SK-N-MC (cell line): ENCODE data around the gene LAMC3.

Experiments
- DNase-seq: peaks from one replicate; pipeline ENCODE4 v3.0.0-alpha.2; 2011; ENCODE audit warnings: low read depth, low spot score
- H3K27ac ChIP-seq: fragments of 200-600 bp; sonication (generic); 2 replicates; pipeline ENCODE4 v1.5.1; 2016; ENCODE audit warnings: mixed run types
- H3K36me3 ChIP-seq: fragments of 200-600 bp; sonication (generic); 2 replicates; pipeline ENCODE4 v1.6.1; 2017; ENCODE audit warnings: antibody characterized with exemption, low read length, mixed read lengths; ENCODE audit not compliant: insufficient read depth
- H3K4me3 ChIP-seq: fragments of 200-600 bp; sonication (generic); 2 replicates; pipeline ENCODE4 v1.5.1; 2016
- H3K9ac ChIP-seq: fragments of 200-600 bp; sonication (generic); 2 replicates; pipeline ENCODE4 v1.8.0; 2017; ENCODE audit warnings: mixed run types, mixed read lengths; ENCODE audit not compliant: insufficient read length
- H3K9me3 ChIP-seq: fragments of 200-600 bp; sonication (generic); 2 replicates; pipeline ENCODE4 v1.6.1; 2017; ENCODE audit warnings: low read depth, mild to moderate bottlenecking, antibody characterized with exemption, low read length, moderate library complexity, mixed read lengths
- EZH2 ChIP-seq: fragments of 200-600 bp; sonication (generic); IDR thresholded peaks from one replicate; pipeline ENCODE4 v1.6.1; 2017; ENCODE audit warnings: antibody characterized with exemption
- FOXP2 ChIP-seq: optimal IDR thresholded peaks from 2 replicates; pipeline ENCODE3; 2011; ENCODE audit warnings: mild to moderate bottlenecking, moderate library complexity; ENCODE audit not compliant: insufficient read depth; ENCODE audit errors: extremely low read length, control extremely low read depth
- POLR2AphosphoS5 ChIP-seq: IDR thresholded peaks from 2 replicates; pipeline ENCODE4 v1.6.1; 2012; ENCODE audit warnings: mild to moderate bottlenecking, low read depth, low read length, borderline replicate concordance

LAMC3 gene

GRCh38 chr9:131053896-131054295 lies 44.9 kb downstream of the LAMC3 start:
- H3K27ac ChIP-seq = no peak overlapping the region
- TF ChIP-seq EZH2 (no peak), FOXP2 (no peak), POLR2AphosphoS5 (no peak)
- H3K9me3 ChIP-seq = no peaks in the 10 kb centered on the region
- no peak overlapping the region for H3K9ac ChIP-seq
- no peak overlapping the region for H3K4me3 ChIP-seq
- no peak for DNase-seq
- no peaks in the 10 kb centered on the region for H3K36me3 ChIP-seq

GRCh38 chr9:131056781-131057506 lies 48.0 kb downstream of the LAMC3 start:
- Histone ChIP-seq H3K36me3 (no peaks in the 10 kb centered on the region), H3K27ac (no peak overlapping the region), H3K9ac (no peak overlapping the region)

DNA sequence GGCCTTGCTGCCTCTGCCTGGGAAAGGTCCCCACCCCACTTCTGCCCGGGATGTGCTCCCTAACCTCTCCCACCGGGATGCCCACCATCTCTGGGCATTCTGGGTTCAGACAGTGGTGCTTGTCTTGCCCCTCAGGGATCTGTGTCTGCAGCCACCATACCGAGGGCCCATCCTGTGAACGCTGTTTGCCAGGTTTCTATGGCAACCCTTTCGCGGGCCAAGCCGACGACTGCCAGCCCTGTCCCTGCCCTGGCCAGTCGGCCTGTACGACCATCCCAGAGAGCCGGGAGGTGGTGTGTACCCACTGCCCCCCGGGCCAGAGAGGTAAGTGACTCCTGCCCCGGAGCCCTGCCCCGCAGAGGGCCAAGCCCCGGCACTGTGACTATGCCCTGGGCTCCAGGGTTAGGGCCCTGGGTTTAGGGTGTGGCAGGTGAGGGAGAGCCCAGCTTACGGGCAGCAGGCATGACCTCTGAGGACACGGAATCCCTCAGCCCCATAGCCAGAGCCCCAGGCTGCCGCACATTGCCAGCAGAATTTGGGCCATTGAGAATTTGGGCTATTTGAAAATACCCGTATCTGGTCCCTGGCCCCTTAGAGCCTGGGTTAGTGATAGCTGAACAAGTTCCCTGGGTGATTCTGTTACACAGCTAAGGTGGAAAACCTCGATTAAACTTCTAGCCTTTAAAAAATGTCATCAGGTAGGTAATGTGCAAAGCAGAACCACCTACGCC lies 52.1 kb downstream of the LAMC3 start:
- Histone ChIP-seq H3K9me3 (no peaks in the 10 kb centered on the region), H3K27ac (no peak overlapping the region), H3K9ac (no peak overlapping the region), H3K36me3 (no peaks in the 10 kb centered on the region), H3K4me3 (no peak overlapping the region)
- no peak for DNase-seq
- no peak for TF ChIP-seq EZH2
- TF ChIP-seq FOXP2 = no peak
- TF ChIP-seq POLR2AphosphoS5 = no peak

More at GRCh38 chr9:131056781-131057506, 48.0 kb downstream of the LAMC3 start:
- H3K4me3 ChIP-seq = no peak overlapping the region
- TF ChIP-seq FOXP2 (no peak), EZH2 (no peak), POLR2AphosphoS5 (no peak)
- no peaks in the 10 kb centered on the region for H3K9me3 ChIP-seq
- no peak for DNase-seq

- Histone ChIP-seq H3K4me3 (no peak overlapping the region), H3K36me3 (no peaks in the 10 kb centered on the region), H3K27ac (no peak overlapping the region), H3K9me3 (no peaks in the 10 kb centered on the region), H3K9ac (no peak overlapping the region)
- DNase-seq = no peak
- TF ChIP-seq POLR2AphosphoS5 (no peak), FOXP2 (no peak), EZH2 (no peak)
Measured at GRCh38 chr9:131062969-131063368, 54.0 kb downstream of the LAMC3 start.

- DNase-seq = no peak
- H3K9me3 ChIP-seq = no peaks in the 10 kb centered on the region
- H3K27ac ChIP-seq = no peak overlapping the region
- no peak overlapping the region for H3K9ac ChIP-seq
- no peak for TF ChIP-seq EZH2
- TF ChIP-seq FOXP2 = no peak
- no peak for TF ChIP-seq POLR2AphosphoS5
- no peak overlapping the region for H3K4me3 ChIP-seq
- H3K36me3 ChIP-seq = no peaks in the 10 kb centered on the region
Measured at GRCh38 chr9:131065599-131065998, 56.6 kb downstream of the LAMC3 start.

DNA sequence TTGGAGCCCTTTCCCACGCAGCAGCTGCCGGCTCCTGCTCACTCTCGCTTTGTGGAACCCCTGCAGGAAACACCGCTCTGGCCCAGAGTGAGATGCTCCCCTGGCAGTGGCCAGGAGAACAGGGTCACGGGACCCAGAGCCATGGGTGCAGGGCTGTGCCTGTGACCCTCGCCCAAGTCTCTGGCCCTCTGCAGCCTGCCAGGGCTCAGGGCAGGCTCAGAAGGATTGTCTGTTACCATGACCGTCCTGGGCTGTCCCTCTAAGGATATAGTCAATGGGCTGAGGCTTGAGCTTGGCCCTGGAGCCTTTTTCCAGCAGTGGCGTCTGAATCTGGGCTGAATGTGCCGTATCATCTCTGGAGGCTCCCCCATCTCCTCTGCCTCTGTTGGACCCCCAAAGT lies 58.7 kb downstream of the LAMC3 start:
- no peak overlapping the region for H3K27ac ChIP-seq
- no peak overlapping the region for H3K9ac ChIP-seq
- TF ChIP-seq FOXP2 = no peak
- no peak for TF ChIP-seq POLR2AphosphoS5
- TF ChIP-seq EZH2 = no peak

DNA sequence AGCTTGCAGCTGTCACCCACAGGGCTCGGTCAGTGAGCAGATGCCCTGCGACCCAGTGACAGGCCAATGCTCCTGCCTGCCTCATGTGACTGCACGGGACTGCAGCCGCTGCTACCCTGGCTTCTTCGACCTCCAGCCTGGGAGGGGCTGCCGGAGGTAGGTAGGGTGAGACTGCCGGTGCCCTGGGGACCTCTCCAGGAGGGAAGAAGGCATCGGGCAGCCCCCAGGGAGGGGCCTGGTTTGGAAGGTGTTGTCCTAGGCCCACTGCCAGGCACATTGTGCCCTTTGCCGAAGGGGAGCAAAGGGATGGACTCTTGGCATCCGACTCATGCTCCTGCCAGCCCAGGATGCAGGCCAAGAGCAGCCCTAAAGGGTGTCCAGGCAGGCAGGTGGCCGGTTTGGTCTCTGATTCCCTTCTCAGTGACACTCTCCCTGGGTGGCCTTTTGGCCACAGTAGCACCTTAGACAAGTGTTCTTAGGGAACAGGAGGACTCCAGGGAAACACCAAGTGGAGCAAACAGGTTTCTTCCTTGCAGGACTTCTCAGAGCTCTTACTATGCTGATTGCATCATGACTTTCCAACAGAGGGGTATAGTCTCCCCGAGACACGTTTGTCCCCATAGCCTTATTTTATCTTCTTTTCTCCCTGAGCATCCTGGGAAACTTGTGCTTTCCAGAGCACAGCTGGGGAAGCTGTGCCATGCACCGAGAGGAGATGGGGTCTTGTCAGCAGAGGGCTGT lies 59.3 kb downstream of the LAMC3 start:
- Histone ChIP-seq H3K27ac (no peak overlapping the region), H3K36me3 (no peaks in the 10 kb centered on the region), H3K9me3 (no peaks in the 10 kb centered on the region), H3K4me3 (no peak overlapping the region), H3K9ac (no peak overlapping the region)
- no peak for TF ChIP-seq FOXP2
- TF ChIP-seq POLR2AphosphoS5 = no peak
- no peak for TF ChIP-seq EZH2
- no peak for DNase-seq

More for the DNA sequence above, 58.7 kb downstream of the LAMC3 start:
- DNase-seq = no peak
- H3K9me3 ChIP-seq = no peaks in the 10 kb centered on the region
- no peaks in the 10 kb centered on the region for H3K36me3 ChIP-seq
- no peak overlapping the region for H3K4me3 ChIP-seq

GRCh38 chr9:131069699-131070098 lies 60.7 kb downstream of the LAMC3 start:
- H3K27ac ChIP-seq = no peak overlapping the region
- no peak for DNase-seq
- H3K9me3 ChIP-seq = no peaks in the 10 kb centered on the region
- no peak overlapping the region for H3K4me3 ChIP-seq
- no peaks in the 10 kb centered on the region for H3K36me3 ChIP-seq
- no peak overlapping the region for H3K9ac ChIP-seq
- no peak for TF ChIP-seq EZH2
- no peak for TF ChIP-seq FOXP2
- TF ChIP-seq POLR2AphosphoS5 = no peak
